Esophagus (tissue), 2 donors: ENCODE measurements around the gene LSP1. TPM values are rescaled to one million over a fixed set of nuclear protein-coding genes. Genes with fewer than 3 reads are reported as not detected.

Source experiments
- H3K27ac ChIP-seq, 2 donors: one replicate each; pipeline ENCODE4 v1.5.1; 2013; ENCODE audit warnings: low read depth in 2 of 2, mild to moderate bottlenecking in 2 of 2, inconsistent platforms in 1 of 2, low read length in 1 of 2, moderate library complexity in 1 of 2
- H3K27me3 ChIP-seq, 2 donors: one replicate each; pipeline ENCODE4 v1.6.1; 2013; ENCODE audit warnings: low read length in 2 of 2, control low read depth in 1 of 2, mild to moderate bottlenecking in 1 of 2; ENCODE audit not compliant: insufficient read depth in 2 of 2, control insufficient read depth in 1 of 2
- H3K36me3 ChIP-seq, 2 donors: one replicate each; pipeline ENCODE4 v1.6.1; 2013; ENCODE audit warnings: low read length in 1 of 2; ENCODE audit not compliant: control insufficient read depth in 2 of 2, insufficient read depth in 2 of 2
- H3K4me1 ChIP-seq, 2 donors: one replicate each; pipeline ENCODE4 v1.6.1; 2013; ENCODE audit warnings: low read length in 1 of 2; ENCODE audit not compliant: control insufficient read depth in 2 of 2, insufficient read depth in 2 of 2
- H3K4me3 ChIP-seq, 2 donors: one replicate each; pipeline ENCODE4 v1.5.1; 2013; ENCODE audit warnings: low read length in 2 of 2, mild to moderate bottlenecking in 2 of 2, low read depth in 1 of 2, moderate library complexity in 1 of 2
- H3K9me3 ChIP-seq, 2 donors: one replicate each; pipeline ENCODE4 v1.6.1; 2013; ENCODE audit warnings: mild to moderate bottlenecking in 2 of 2, low read depth in 1 of 2, low read length in 1 of 2, moderate library complexity in 1 of 2; ENCODE audit not compliant: control insufficient read depth in 2 of 2, insufficient read depth in 1 of 2
- WGBS, 2 donors: extraction: QIAGEN DNeasy Blood & Tissue Kit; methylation state at CpG; one replicate each; pipeline ENCODE4 v1.1.7; 2013; 5-methylcytosine and 5-hydroxymethylcytosine counted together
- polyA plus RNA-seq, 2 donors: library from polyadenylated mRNA; stranded (reverse); fragments of 200-250 nt; gene quantifications; one replicate each; pipeline ENCODE4 v1.2.3, GENCODE V29; 2013
- donor health status: healthy with polysubstance abuse.
- donor health status: Bipolar disorder and iron deficiency.

Gene LSP1
- polyA plus RNA-seq, 2 donors = 23.7 to 130 TPM

DNA sequence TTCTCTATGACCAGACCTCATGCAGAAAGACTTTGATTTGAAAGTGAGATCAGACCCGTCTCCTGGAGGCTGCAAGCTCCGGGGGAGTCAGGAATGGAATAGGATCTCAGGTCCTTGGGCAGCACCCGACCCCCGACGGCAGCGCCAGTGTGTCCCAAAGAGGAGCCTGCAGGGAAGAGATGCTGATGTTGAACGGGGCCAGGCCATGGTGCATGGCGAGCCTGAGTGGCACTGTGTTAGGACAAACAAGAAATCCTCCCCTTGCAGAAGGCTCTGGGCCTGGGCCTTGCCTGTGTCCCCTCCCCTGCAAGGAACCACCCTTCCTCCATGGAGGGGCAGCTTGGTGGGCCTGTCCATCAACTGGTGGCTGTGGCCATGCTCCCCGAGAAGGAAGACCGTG lies 38.2 kb upstream of the LSP1 start:
- no peaks in the 10 kb centered on the region for H3K4me1 ChIP-seq
- WGBS, 2 donors = 86 to 87% methylated on average over 10 of the region's 10 CpGs
- no peaks in the 10 kb centered on the region for H3K36me3 ChIP-seq
- H3K9me3 ChIP-seq = peaks cover 6 to 14% of the 10 kb centered on the region in 2 donors
- no peaks in the 10 kb centered on the region for H3K27me3 ChIP-seq
- no peak overlapping the region for H3K4me3 ChIP-seq
- H3K27ac ChIP-seq = no peak overlapping the region

DNA sequence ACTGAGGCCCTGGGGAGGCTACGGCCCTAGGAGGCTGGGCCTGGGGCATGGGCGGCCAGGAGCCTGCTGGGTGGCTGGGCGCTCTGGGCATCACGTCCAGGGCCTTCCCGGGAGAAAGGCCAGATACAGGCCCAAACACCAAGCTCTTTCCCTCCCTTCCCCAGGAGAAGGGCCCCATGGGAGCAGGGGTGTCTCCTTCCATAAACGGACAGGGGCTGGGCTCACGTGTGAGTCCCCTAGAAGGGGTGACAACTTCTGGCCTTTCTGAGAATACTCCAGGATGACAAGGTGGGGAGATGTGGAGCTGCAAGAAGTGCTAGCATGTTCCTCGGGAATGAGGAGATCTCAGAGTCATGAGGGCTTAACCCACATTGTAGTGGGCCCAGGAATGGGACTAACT lies 37.6 kb upstream of the LSP1 start:
- 89 to 93% methylated on average over 8 of the region's 8 CpGs for WGBS, 2 donors
- no peaks in the 10 kb centered on the region for H3K36me3 ChIP-seq
- H3K4me1 ChIP-seq = no peaks in the 10 kb centered on the region
- no peak overlapping the region for H3K27ac ChIP-seq
- H3K27me3 ChIP-seq = no peaks in the 10 kb centered on the region
- H3K4me3 ChIP-seq = no peak overlapping the region
- H3K9me3 ChIP-seq = peaks cover 6 to 14% of the 10 kb centered on the region in 2 donors

DNA sequence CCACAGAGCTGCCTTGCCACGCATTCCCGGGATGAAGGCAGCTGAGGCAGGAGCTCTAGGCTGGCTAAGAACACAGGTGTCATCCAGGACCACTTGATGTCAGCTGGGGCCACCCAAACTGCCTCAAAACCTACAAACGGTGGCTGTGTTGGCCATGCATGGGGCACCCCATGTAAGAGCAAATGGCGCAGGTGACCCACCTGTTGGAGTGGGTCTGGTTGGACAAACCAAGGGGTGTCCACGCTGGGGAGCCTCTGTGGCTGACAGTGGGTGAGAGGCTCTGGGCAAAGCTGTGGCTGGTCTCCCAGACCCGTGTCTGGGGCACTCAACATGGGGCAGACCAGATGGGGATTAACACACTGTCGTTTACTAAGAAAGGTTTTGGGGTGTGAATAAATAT lies 37.1 kb upstream of the LSP1 start:
- peaks cover 6 to 14% of the 10 kb centered on the region in 2 donors for H3K9me3 ChIP-seq
- H3K4me3 ChIP-seq = no peak overlapping the region
- H3K36me3 ChIP-seq = no peaks in the 10 kb centered on the region
- H3K27me3 ChIP-seq = no peaks in the 10 kb centered on the region
- WGBS, 2 donors = 86 to 87% methylated on average over 5 to 7 of the region's 7 CpGs
- H3K27ac ChIP-seq = no peak overlapping the region
- peaks cover 0 to 2% of the 10 kb centered on the region in 2 donors for H3K4me1 ChIP-seq

DNA sequence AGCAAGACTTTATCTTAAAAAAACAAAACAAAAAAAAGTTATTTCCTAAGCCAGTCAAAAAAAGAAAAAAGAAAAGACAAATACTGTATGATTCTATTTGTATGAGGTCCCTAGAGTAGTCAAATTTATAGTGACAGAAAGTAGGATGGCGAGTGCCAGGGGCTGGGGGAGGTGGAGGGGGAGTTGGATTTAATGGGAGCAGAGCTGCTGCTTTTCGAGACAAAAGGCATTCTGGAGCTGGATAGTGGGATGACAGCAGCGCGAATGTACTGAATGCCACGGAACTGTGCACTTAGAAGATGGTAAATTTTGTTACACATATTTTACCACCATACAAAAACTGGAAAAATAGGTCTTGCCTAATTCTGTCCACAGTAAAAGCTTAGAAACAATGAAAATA lies 35.9 kb upstream of the LSP1 start:
- no peaks in the 10 kb centered on the region for H3K27me3 ChIP-seq
- no peaks in the 10 kb centered on the region for H3K36me3 ChIP-seq
- H3K4me1 ChIP-seq = peaks cover 0 to 3% of the 10 kb centered on the region in 2 donors
- H3K27ac ChIP-seq = no peak overlapping the region
- H3K9me3 ChIP-seq = peaks cover 6 to 13% of the 10 kb centered on the region in 2 donors
- no peak overlapping the region for H3K4me3 ChIP-seq
- WGBS, 2 donors = 85 to 89% methylated on average over 5 of the region's 5 CpGs

DNA sequence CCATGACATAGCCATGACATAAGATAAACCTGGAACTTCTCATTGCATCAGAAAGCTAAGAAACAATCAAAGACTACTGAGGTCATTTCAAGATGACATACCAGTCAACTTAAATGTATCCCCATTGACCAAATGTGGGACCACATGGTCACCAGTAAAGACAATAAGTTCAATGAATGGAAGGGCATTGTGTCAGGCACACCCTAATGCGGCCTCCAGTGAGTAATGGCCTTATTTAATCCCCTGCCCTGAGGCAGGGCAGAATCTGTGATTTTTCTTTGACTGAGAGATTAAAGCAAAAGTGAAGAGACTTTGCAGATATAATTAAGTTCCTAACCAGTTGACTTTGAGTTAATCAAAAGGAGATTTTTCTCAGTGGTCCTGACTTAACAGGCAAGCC lies 35.4 kb upstream of the LSP1 start:
- Histone ChIP-seq H3K4me3 (no peak overlapping the region), H3K36me3 (no peaks in the 10 kb centered on the region), H3K9me3 (peaks cover 6 to 11% of the 10 kb centered on the region in 2 donors), H3K4me1 (peaks cover 0 to 3% of the 10 kb centered on the region in 2 donors), H3K27me3 (no peaks in the 10 kb centered on the region), H3K27ac (peak overlapping the region in 1 of 2 donors; percentile 29)
- WGBS, 2 donors = 37 to 40% methylated on average over 1 of the region's 1 CpG

DNA sequence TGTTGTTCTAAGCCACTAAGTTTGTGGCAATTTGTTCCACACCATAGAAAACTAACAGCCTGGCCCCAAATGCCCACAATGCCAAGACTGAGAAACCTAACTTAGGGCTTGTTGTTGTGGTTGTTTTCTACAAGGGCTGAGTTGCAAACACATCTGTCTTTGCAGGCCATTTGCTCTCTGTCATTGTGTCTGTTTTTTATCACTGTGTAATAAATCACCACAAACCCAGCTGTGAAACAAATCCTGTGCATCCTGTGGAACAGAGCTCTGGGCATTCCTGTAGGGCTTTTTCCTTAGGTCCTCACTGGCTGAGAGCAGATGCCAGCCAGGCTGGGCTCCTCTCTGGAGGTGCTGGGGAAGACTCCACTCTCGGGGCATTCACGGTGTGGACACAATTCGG lies 33.8 kb upstream of the LSP1 start:
- no peaks in the 10 kb centered on the region for H3K36me3 ChIP-seq
- H3K27me3 ChIP-seq = no peaks in the 10 kb centered on the region
- peaks cover 0 to 7% of the 10 kb centered on the region in 2 donors for H3K4me1 ChIP-seq
- no peak overlapping the region for H3K27ac ChIP-seq
- WGBS, 2 donors = 69 to 89% methylated on average over 3 of the region's 3 CpGs
- H3K4me3 ChIP-seq = no peak overlapping the region
- H3K9me3 ChIP-seq = peaks cover 6 to 9% of the 10 kb centered on the region in 2 donors

DNA sequence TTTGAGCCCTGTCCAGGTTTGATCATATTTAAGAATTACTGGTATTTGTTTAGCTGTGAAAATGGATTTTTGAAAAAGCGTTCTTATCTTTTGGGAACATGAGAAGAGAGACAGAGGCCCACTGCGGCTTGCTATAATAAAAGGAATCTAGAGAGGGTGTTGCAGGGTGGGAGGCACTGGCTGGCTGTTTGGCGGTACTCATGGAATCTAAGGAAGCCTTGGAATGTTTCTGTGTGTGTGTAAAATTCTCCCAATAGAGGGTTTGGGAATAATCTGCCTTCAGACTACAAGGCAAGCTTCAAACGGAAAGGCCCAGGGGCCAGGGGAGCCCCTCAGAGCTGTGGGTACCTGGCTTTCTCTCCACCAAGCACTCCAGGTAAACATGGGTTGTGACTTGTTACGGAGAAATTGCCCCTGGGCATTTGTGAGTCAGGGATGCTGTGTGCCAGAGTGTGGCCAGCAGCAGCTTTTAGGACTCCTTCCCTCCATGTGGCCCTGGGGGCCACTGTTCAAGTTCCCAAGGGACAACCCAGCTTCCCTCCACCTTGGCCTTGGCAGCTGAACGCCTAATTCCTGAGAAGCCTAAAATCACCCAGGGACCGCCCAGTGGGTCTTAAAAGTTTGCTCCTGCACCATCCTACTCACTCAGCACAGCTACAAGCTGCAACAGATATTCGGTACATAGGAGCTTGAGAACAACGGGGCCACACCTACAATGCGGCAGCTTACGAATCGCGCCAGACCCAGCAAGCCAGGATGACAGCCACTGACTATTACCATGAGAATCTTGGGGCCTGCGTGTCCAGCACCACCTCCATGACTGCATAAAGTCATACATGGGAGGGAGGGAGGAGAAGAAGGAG lies 32.2 kb upstream of the LSP1 start:
- no peak overlapping the region for H3K4me3 ChIP-seq
- H3K36me3 ChIP-seq = no peaks in the 10 kb centered on the region
- H3K27ac ChIP-seq = peak overlapping the region in 1 of 2 donors; percentile 38
- WGBS, 2 donors = 50 to 66% methylated on average over 14 of the region's 14 CpGs
- H3K9me3 ChIP-seq = peaks cover 6 to 11% of the 10 kb centered on the region in 2 donors
- no peaks in the 10 kb centered on the region for H3K27me3 ChIP-seq
- H3K4me1 ChIP-seq = peaks cover 0 to 13% of the 10 kb centered on the region in 2 donors

DNA sequence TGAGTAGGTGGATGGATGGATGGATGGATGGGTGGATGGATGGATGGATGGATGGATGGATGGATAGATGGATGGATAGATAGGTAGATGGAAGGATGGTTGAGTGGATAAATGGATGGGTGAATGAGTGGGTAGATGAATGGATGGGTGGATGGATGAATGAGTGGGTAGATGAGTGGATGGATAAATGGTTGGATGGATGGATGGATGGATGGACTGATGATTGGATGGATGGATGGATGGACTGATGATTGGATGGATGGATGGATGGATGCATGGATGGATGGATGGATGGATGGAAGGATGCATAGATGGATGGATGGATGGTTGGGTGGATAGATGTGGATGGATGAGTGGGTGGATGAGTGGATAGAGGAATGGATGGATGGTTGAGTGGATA lies 31.3 kb upstream of the LSP1 start:
- Histone ChIP-seq H3K36me3 (no peaks in the 10 kb centered on the region), H3K4me1 (peaks cover 0 to 13% of the 10 kb centered on the region in 2 donors), H3K27me3 (no peaks in the 10 kb centered on the region), H3K4me3 (no peak overlapping the region), H3K9me3 (peaks cover 6 to 11% of the 10 kb centered on the region in 2 donors), H3K27ac (no peak overlapping the region)

DNA sequence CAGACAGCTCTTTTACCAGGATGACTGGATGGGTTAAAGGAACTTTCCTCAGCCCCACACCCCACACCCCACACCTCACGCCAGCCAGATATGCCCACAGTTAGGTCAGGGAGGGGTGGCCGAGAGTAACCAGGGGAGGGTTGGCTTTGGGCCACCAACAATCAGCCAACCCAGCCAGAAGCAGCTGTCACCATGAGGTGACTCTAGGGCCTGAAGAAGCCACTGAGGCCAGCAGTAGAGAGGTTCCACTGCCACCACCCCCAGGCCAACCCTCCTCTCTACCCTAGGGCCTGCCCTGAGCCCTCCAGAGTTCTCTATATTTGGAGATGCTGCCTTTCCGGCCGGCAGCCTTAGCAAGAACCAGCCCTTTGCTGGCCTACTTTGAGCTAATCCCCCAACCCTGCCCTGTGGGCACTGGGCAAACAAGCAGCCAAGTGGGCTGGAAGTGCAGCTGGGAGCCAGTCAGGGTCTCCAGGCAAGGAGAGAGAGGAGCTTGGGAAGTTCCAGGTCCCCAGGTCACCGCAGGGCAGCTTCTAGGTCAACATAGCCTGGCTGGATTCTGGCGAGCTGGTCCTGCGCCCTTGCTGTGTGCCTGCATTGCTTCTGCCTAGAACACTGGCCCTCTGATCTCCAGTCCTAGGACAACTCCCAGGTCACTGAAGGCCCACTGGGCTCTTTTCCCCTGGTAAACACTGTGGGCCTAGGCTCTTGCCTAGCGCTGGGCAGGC lies 30.1 kb upstream of the LSP1 start:
- 79 to 82% methylated on average over 8 of the region's 8 CpGs for WGBS, 2 donors
- H3K27me3 ChIP-seq = no peaks in the 10 kb centered on the region
- H3K9me3 ChIP-seq = peaks cover 6 to 11% of the 10 kb centered on the region in 2 donors
- H3K4me1 ChIP-seq = peaks cover 0 to 26% of the 10 kb centered on the region in 2 donors
- H3K36me3 ChIP-seq = no peaks in the 10 kb centered on the region
- H3K27ac ChIP-seq = no peak overlapping the region
- no peak overlapping the region for H3K4me3 ChIP-seq
